ENCODE results near the gene SPTB. TPM values are rescaled to one million over a fixed set of nuclear protein-coding genes. Genes with fewer than 3 reads are reported as not detected.

Gene SPTB
- total RNA-seq, 1 experiment from 2014 or later, result 0.13 TPM

- Histone ChIP-seq H3K36me3 (ENCODE audit: control insufficient read depth, insufficient read depth, low read length) (no peaks in the 10 kb centered on the region), H3K4me1 (ENCODE audit: control insufficient read depth, insufficient read depth, low read length) (no peaks in the 10 kb centered on the region), H3K4me3 (ENCODE audit: low read depth in 2 of 2, low read length in 2 of 2) (no peak overlapping the region), H3K27ac (ENCODE audit: low read length) (no peak overlapping the region), H3K9me3 (ENCODE audit: control insufficient read depth, insufficient read depth, low read depth, low read length) (no peaks in the 10 kb centered on the region), H3K27me3 (ENCODE audit: control insufficient read depth, insufficient read depth, low read length) (no peaks in the 10 kb centered on the region)
- in situ Hi-C loops (cut with HindIII; ENCODE audit: low pct_unique_long_range_greater_than_20kb, low sequenced_read_pairs) (no loop called here), intact Hi-C loops (cut with micrococcal nuclease; ENCODE audit: unreplicated experiment) (no loop called here)
- POLR2A ChIA-PET, result no interaction called here
- TF ChIP-seq CTCF (IDR thresholded peaks at IDR 0.05), result no peak
- TF ChIP-seq, protein P1, sequence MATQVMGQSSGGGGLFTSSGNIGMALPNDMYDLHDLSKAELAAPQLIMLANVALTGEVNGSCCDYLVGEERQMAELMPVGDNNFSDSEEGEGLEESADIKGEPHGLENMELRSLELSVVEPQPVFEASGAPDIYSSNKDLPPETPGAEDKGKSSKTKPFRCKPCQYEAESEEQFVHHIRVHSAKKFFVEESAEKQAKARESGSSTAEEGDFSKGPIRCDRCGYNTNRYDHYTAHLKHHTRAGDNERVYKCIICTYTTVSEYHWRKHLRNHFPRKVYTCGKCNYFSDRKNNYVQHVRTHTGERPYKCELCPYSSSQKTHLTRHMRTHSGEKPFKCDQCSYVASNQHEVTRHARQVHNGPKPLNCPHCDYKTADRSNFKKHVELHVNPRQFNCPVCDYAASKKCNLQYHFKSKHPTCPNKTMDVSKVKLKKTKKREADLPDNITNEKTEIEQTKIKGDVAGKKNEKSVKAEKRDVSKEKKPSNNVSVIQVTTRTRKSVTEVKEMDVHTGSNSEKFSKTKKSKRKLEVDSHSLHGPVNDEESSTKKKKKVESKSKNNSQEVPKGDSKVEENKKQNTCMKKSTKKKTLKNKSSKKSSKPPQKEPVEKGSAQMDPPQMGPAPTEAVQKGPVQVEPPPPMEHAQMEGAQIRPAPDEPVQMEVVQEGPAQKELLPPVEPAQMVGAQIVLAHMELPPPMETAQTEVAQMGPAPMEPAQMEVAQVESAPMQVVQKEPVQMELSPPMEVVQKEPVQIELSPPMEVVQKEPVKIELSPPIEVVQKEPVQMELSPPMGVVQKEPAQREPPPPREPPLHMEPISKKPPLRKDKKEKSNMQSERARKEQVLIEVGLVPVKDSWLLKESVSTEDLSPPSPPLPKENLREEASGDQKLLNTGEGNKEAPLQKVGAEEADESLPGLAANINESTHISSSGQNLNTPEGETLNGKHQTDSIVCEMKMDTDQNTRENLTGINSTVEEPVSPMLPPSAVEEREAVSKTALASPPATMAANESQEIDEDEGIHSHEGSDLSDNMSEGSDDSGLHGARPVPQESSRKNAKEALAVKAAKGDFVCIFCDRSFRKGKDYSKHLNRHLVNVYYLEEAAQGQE (IDR thresholded peaks at IDR 0.05; ENCODE audit: insufficient read depth in 1 of 2, low read depth in 2 of 2, low read length in 1 of 2), result no peak
- no peak for TF ChIP-seq TCF7L2 (IDR thresholded peaks at IDR 0.05; ENCODE audit: low read depth, low read length)
- no peak for TF ChIP-seq POLR2AphosphoS5 (IDR thresholded peaks at IDR 0.05; ENCODE audit: low read depth, low read length)
- TF ChIP-seq SIN3A (IDR thresholded peaks at IDR 0.05; ENCODE audit: borderline replicate concordance, insufficient read depth, low read depth, low read length), result no peak
- CTCF ChIA-PET, result interaction anchor here (0.7 to 0.9 kb wide), 2 partner anchors 13 to 44 kb away, joined by 4 read pairs; no protein-coding TSS in a partner anchor
- DNase-seq (ENCODE audit: low read depth, low spot score), result no peak
- ATAC-seq, result no peak
- BruUV-seq (replicated peaks), result no TSS peak
These were observed 110.3 kb downstream of the SPTB start for GRCh38 chr14:64769096-64770020.

DNA sequence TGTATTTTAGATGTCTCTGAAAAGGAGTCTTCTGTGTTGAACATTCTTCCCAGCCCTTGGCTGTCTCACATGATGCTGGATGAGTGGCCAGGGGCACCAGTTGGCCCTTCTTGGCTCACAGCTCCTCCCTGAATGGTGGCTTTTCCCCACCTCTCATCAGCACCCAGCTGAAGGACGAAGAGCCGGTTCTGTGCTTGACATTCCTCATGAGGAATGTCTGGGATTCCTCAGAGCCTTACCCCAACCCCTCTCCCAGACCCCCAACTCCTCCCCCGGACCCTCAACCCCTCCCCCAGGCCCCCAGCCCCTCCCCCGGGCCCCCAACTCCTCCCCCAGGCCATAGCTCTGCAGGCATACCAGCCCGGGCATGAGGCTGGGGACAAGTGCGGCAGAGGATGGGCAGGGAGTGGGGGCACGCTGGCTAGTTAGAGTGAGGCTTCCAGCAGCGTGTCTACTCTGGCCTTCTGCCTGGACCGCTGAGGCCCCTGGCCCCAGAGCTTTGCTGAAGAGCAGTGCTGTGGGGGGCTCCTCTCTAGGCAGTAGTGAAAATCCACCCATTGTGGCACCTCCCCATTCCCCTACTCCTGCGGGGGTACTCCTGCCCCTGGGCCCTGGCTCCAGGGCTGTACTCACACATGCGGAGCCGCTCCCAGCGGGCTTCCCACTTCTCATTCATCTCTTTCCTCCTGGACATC is 111.2 kb downstream of the SPTB start:
- no TSS peak for BruUV-seq (replicated peaks)
- no peaks in the 10 kb centered on the region for H3K4me1 ChIP-seq (ENCODE audit: control insufficient read depth, insufficient read depth, low read length)
- POLR2A ChIA-PET, result no interaction called here
- DNase-seq (ENCODE audit: low read depth, low spot score) (no peak), ATAC-seq (no peak)
- no peaks in the 10 kb centered on the region for H3K27me3 ChIP-seq (ENCODE audit: control insufficient read depth, insufficient read depth, low read length)
- no peak for TF ChIP-seq CTCF (IDR thresholded peaks at IDR 0.05)
- TF ChIP-seq POLR2AphosphoS5 (IDR thresholded peaks at IDR 0.05; ENCODE audit: low read depth, low read length), result no peak
- no peak for TF ChIP-seq TCF7L2 (IDR thresholded peaks at IDR 0.05; ENCODE audit: low read depth, low read length)
- no peak for TF ChIP-seq SIN3A (IDR thresholded peaks at IDR 0.05; ENCODE audit: borderline replicate concordance, insufficient read depth, low read depth, low read length)
- TF ChIP-seq, protein P1 (IDR thresholded peaks at IDR 0.05; ENCODE audit: insufficient read depth in 1 of 2, low read depth in 2 of 2, low read length in 1 of 2), result no peak
- no peak overlapping the region for H3K4me3 ChIP-seq (ENCODE audit: low read depth in 2 of 2, low read length in 2 of 2)
- CTCF ChIA-PET, result interaction anchor here (0.7 to 0.9 kb wide), 2 partner anchors 14 to 44 kb away, joined by 4 read pairs; no protein-coding TSS in a partner anchor
- intact Hi-C loops (cut with micrococcal nuclease; ENCODE audit: unreplicated experiment), result no loop called here
- H3K36me3 ChIP-seq (ENCODE audit: control insufficient read depth, insufficient read depth, low read length), result no peaks in the 10 kb centered on the region
- in situ Hi-C loops (cut with HindIII; ENCODE audit: low pct_unique_long_range_greater_than_20kb, low sequenced_read_pairs), result no loop called here
- H3K9me3 ChIP-seq (ENCODE audit: control insufficient read depth, insufficient read depth, low read depth, low read length), result no peaks in the 10 kb centered on the region
- H3K27ac ChIP-seq (ENCODE audit: low read length), result no peak overlapping the region
